ENCODE measurements around the gene MAN1C1.

MAN1C1 gene

DNA sequence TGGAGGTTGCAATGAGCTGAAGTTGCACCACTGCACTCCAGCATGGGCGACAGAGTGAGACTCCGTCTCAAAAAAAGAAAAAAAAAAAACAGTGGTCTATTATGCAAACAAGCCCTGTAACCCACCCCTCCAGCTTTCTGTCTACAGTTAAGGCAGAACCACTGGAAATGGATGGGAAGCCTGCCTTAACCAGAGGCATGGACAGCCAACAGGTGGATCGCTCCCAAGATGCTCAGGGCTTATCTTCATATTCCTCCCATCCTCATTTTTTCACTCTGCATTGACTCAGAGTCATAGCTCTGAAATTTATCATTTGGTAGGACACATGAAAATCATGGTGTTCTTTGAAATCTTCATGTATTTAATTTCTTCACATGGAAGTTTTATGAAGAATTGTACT is 211.9 kb downstream of the MAN1C1 start:
- peaks cover 60% of the 10 kb centered on the region for H3K36me3 ChIP-seq (ENCODE audit: control insufficient read depth, low read depth, low read length)

GRCh38 chr1:25829046-25829445 is 212.5 kb downstream of the MAN1C1 start:
- Histone ChIP-seq H3K36me3 (ENCODE audit: control insufficient read depth, low read depth, low read length) (peaks cover 60% of the 10 kb centered on the region), H3K9me3 (ENCODE audit: control insufficient read depth, low read depth, low read length) (no peaks in the 10 kb centered on the region), H3K4me3 (ENCODE audit: low read length) (no peak overlapping the region), H3K4me1 (ENCODE audit: control insufficient read depth, low read depth, low read length) (no peaks in the 10 kb centered on the region), H3K9ac (ENCODE audit: low read length) (no peak overlapping the region), H3K27me3 (ENCODE audit: control insufficient read depth, insufficient read depth, low read length) (no peaks in the 10 kb centered on the region), H3K27ac (ENCODE audit: low read length) (no peak overlapping the region)

More for the DNA sequence above, 211.9 kb downstream of the MAN1C1 start:
- Histone ChIP-seq H3K9ac (ENCODE audit: low read length) (no peak overlapping the region), H3K4me3 (ENCODE audit: low read length) (no peak overlapping the region), H3K27ac (ENCODE audit: low read length) (no peak overlapping the region), H3K4me1 (ENCODE audit: control insufficient read depth, low read depth, low read length) (no peaks in the 10 kb centered on the region), H3K9me3 (ENCODE audit: control insufficient read depth, low read depth, low read length) (no peaks in the 10 kb centered on the region), H3K27me3 (ENCODE audit: control insufficient read depth, insufficient read depth, low read length) (no peaks in the 10 kb centered on the region)

DNA sequence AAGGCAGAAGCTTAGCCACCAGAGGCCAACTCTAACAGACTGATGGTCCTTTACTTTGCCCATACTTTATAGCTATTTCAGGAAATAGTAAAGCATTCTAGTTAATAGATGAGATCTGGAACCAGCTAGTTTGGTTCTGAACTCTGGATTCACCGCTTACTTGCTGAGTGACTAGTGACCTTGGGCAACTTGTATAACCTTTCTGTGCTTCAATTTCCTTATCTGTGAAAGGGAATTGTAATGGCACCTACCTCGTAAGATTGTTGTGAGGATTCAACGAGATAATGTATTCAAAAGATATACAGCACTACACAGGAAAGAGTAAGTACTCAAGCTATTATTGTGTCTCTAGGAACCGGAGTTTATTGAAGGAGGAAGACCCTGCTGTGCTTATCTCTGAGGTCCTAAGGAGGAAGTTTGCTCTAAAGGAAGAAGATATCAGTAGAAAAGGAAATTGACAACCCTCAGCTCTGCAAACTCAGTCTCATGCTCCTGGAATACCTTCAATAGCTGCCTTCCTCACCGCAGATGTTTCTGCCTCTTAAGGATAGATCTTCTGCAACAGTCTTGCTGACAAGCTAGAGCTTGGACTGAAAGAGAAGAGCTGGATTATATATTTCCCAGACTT is 215.1 kb downstream of the MAN1C1 start:
- Histone ChIP-seq H3K9ac (ENCODE audit: low read length) (no peak overlapping the region), H3K4me3 (ENCODE audit: low read length) (no peak overlapping the region), H3K27ac (ENCODE audit: low read length) (no peak overlapping the region), H3K36me3 (ENCODE audit: control insufficient read depth, low read depth, low read length) (peaks cover 75% of the 10 kb centered on the region), H3K4me1 (ENCODE audit: control insufficient read depth, low read depth, low read length) (no peaks in the 10 kb centered on the region), H3K9me3 (ENCODE audit: control insufficient read depth, low read depth, low read length) (no peaks in the 10 kb centered on the region), H3K27me3 (ENCODE audit: control insufficient read depth, insufficient read depth, low read length) (no peaks in the 10 kb centered on the region)

DNA sequence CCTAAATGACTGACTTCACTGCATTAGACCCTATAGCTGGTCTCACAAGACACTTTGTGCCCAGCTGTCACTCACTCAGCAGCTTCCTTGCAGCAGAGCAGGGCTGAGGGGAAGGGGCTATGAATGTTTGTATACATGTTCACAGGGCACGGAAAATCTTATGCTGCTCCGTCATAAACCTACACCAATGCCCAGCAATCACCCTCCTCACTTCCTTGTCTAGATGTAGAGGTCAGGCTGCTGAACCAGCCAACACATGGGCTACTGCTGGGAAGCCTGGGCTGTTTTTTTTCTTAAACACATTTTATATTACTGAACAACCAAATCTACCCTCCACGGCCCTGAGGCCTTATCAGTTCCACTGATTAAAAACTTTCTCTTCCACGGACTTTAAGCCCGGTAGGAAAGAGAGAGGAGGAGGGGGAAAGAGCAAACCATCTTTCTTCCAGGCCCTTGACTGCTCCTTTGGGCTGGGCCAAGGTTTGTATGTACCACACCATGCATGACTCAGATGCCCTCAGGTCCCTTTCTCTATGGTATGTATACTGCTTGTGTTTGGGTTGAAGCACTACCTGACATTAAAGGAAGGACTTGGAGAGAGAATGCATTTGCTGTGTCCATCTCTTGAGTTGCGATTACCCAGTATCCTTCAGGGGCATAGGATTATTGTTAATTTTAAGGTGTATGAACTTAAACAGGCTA is 215.9 kb downstream of the MAN1C1 start:
- Histone ChIP-seq H3K27me3 (ENCODE audit: control insufficient read depth, insufficient read depth, low read length) (no peaks in the 10 kb centered on the region), H3K9me3 (ENCODE audit: control insufficient read depth, low read depth, low read length) (no peaks in the 10 kb centered on the region), H3K27ac (ENCODE audit: low read length) (no peak overlapping the region), H3K36me3 (ENCODE audit: control insufficient read depth, low read depth, low read length) (peaks cover 80% of the 10 kb centered on the region), H3K9ac (ENCODE audit: low read length) (no peak overlapping the region), H3K4me1 (ENCODE audit: control insufficient read depth, low read depth, low read length) (no peaks in the 10 kb centered on the region), H3K4me3 (ENCODE audit: low read length) (no peak overlapping the region)

GRCh38 chr1:25833158-25833557 is 216.6 kb downstream of the MAN1C1 start:
- Histone ChIP-seq H3K36me3 (ENCODE audit: control insufficient read depth, low read depth, low read length) (peaks cover 76% of the 10 kb centered on the region), H3K4me1 (ENCODE audit: control insufficient read depth, low read depth, low read length) (no peaks in the 10 kb centered on the region), H3K9ac (ENCODE audit: low read length) (no peak overlapping the region), H3K27ac (ENCODE audit: low read length) (no peak overlapping the region), H3K27me3 (ENCODE audit: control insufficient read depth, insufficient read depth, low read length) (no peaks in the 10 kb centered on the region), H3K9me3 (ENCODE audit: control insufficient read depth, low read depth, low read length) (no peaks in the 10 kb centered on the region), H3K4me3 (ENCODE audit: low read length) (no peak overlapping the region)
